ENCODE results near the gene SIGLEC10. TPM values are rescaled to one million over a fixed set of nuclear protein-coding genes. Genes with fewer than 3 reads are reported as not detected.
A peak's percentile ranks its signal among the peaks of the same experiment; 100 is the strongest.

SIGLEC10 gene
- total and polyA plus RNA-seq, 9 of the 15 experiments (the other 6 are each of a cell fraction or from before 2014, with no cell fraction given), result 0.10 to 1.8 (median 0.82) TPM

DNA sequence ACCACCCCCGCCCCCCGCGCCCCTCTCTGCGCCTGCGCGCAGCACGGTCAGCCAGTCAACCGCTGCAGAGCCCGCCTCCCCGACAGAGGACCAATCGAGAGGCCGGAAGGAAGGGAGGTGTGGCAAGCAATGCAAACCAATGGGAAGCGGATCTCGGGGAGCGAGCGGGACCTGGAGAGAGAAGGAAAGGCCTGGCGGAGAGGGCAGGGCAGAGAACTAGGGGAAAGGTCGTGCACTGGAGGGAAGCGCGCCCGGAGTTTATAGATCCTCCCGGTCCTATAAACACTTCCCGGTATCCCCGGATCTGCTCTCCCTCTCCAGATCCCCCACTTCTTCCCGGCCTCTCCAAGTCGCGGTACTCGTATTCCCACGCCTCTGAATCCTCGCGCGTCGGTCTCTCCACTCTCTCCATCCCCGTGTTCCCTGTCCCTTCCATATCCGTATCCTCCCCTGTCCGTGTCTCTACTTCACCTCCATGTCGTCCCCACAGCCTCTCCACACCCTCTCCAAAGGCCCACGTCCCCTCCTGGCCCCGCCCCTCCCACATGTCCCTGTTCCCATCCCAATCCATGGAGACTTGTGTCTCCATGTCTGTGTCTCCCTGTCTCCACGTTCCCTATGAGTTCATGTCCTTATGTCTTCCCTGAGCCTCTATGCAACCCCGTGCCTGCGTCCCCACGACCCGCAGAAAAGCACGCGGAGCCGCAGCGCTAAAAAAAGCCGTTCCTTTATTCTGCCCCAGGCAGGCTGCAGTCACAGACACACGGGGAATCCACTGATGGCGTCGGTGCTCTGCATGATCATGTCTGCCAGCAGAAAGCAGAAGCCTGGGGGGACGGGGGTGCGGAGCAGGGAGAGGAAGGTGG is 50.8 kb downstream of the SIGLEC10 start (continued):
- no peak; a peak in 1 of 4 replicates for TF ChIP-seq ZNF318 (IDR thresholded peaks at IDR 0.05; ENCODE audit: borderline replicate concordance in 1 of 2, low read depth in 1 of 2)
- no peak; a peak in 1 of 4 replicates for TF ChIP-seq CSDE1 (IDR thresholded peaks at IDR 0.05)
- no peak for TF ChIP-seq ZFP1 (CRISPR knock-in tag; IDR thresholded peaks at IDR 0.05)
- TF ChIP-seq ZNF277 (CRISPR knock-in tag; IDR thresholded peaks at IDR 0.05; ENCODE audit: borderline replicate concordance), result no peak
- TF ChIP-seq, protein P1, sequence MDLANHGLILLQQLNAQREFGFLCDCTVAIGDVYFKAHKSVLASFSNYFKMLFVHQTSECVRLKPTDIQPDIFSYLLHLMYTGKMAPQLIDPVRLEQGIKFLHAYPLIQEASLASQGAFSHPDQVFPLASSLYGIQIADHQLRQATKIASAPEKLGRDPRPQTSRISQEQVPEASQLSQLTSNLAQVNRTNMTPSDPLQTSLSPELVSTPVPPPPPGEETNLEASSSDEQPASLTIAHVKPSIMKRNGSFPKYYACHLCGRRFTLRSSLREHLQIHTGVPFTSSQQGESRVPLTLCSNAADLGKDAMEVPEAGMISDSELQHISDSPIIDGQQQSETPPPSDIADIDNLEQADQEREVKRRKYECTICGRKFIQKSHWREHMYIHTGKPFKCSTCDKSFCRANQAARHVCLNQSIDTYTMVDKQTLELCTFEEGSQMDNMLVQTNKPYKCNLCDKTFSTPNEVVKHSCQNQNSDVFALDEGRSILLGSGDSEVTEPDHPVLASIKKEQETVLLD (IDR thresholded peaks at IDR 0.05), result peak; percentile 44; the same call in 1 of the 2 replicates
- no peak for TF ChIP-seq ZBTB1 (CRISPR knock-in tag; IDR thresholded peaks at IDR 0.05; ENCODE audit: borderline replicate concordance, low read depth)
- peak in 1 of 2 experiments; percentile 65; a peak in 1 of 4 replicates for TF ChIP-seq SIN3A (IDR thresholded peaks at IDR 0.05; ENCODE audit: borderline replicate concordance in 2 of 2, control insufficient read depth in 1 of 2, low read depth in 2 of 2, low read length in 2 of 2)
- no peak for TF ChIP-seq ZNF436 (CRISPR knock-in tag; IDR thresholded peaks at IDR 0.05)
- TF ChIP-seq NFYB (IDR thresholded peaks at IDR 0.05; ENCODE audit: extremely low read depth, insufficient read length), result peak; percentile 39
- TF ChIP-seq PRPF4 (IDR thresholded peaks at IDR 0.05; ENCODE audit: insufficient read depth, low read depth, low read length, poor library complexity, severe bottlenecking), result no peak
- peak; percentile 88 for TF ChIP-seq TAF1 (IDR thresholded peaks at IDR 0.05; ENCODE audit: control insufficient read depth, extremely low read depth, insufficient read depth, low read length, severe bottlenecking)
- TF ChIP-seq POLR2B (IDR thresholded peaks at IDR 0.05; ENCODE audit: low read depth, partially characterized antibody), result peak; percentile 91

Measured in K562 (cell line).